Psoas muscle (tissue), 8 donors: ENCODE data around the gene RHOT2. TPM values are rescaled to one million over a fixed set of nuclear protein-coding genes. Genes with fewer than 3 reads are reported as not detected.

Experiments
- ATAC-seq, 4 donors: fragments of 200-7000 bp; cut with Tn5 transposase; one replicate each; pipeline ENCODE4 v1.9.1; 2020; ENCODE audit warnings: moderate library complexity in 3 of 4, mild to moderate bottlenecking in 2 of 4
- DNase-seq, 2 donors: peaks; one replicate each; pipeline ENCODE4 v3.0.0-alpha.2; 2020
- H3K27ac ChIP-seq: fragments of 200-600 bp; one replicate; pipeline ENCODE4 v1.8.0; 2022
- H3K27me3 ChIP-seq, 3 donors: fragments of 200-600 bp in 1 of 3; one replicate each; pipeline versions ENCODE4 v1.6.1 to v1.8.0; 2013 to 2022; ENCODE audit warnings: low read length in 2 of 3, mild to moderate bottlenecking in 2 of 3, moderate library complexity in 1 of 3; ENCODE audit not compliant: insufficient read depth in 3 of 3
- H3K36me3 ChIP-seq, 2 donors: fragments of 200-600 bp in 1 of 2; one replicate each; pipeline versions ENCODE4 v1.6.1 to v1.8.0; 2013 to 2022; ENCODE audit warnings: low read depth in 1 of 2, mild to moderate bottlenecking in 1 of 2, moderate library complexity in 1 of 2; ENCODE audit not compliant: insufficient read depth in 1 of 2
- H3K4me1 ChIP-seq: fragments of 200-600 bp; one replicate; pipeline ENCODE4 v1.8.0; 2022
- H3K4me3 ChIP-seq: fragments of 200-600 bp; one replicate; pipeline ENCODE4 v1.8.0; 2022; ENCODE audit warnings: mild to moderate bottlenecking
- H3K9me3 ChIP-seq: fragments of 200-600 bp; one replicate; pipeline ENCODE4 v1.8.0; 2022
- CTCF ChIP-seq: fragments of 200-600 bp; IDR thresholded peaks from one replicate; pipeline ENCODE4 v1.8.0; 2022; ENCODE audit warnings: antibody characterized with exemption
- WGBS, 3 donors: extraction: QIAGEN DNeasy Blood & Tissue Kit; methylation state at CpG; one replicate each; pipeline versions ENCODE4 v1.1.6 to v1.1.7; 2013; 5-methylcytosine and 5-hydroxymethylcytosine counted together
- intact Hi-C, 2 donors: fragments of 100-400 bp; cut with DNase I; formaldehyde crosslinking; loops; one replicate each; pipeline versions ENCODE4 v1.11.0 to v1.14.2; 2022
- polyA plus RNA-seq, 3 donors: library from polyadenylated mRNA; stranded (reverse); fragments of 200-250 nt; gene quantifications; one replicate each; pipeline ENCODE4 v1.2.3, GENCODE V29; 2013
- total RNA-seq, 4 donors: library from RNA; stranded (reverse); fragmentation: NEBNext Ultra II Directional in 2 of 4; extraction: Animal tissue kit (Norgen Biotek cat#: 25700) in 2 of 4; gene quantifications; one replicate each; pipeline versions ENCODE4 v1.2.1 to v1.2.4, GENCODE V29; 2021 to 2023
- donor health status: healthy with polysubstance abuse.
- donor health status: DM: no; HTN: no; CAD: no; lungs with moderate emphysema.
- donor health status: Bipolar disorder and iron deficiency.
- donor health status: healthy.
- donor health status: DM: yes; HTN: yes; CAD: no.
- donor health status: DM: no; HTN: no; CAD: no.
- donor health status: DM: no; HTN: no; CAD: no.
- donor health status: DM: yes; HTN: yes; CAD: no.

Gene RHOT2
- total and polyA plus RNA-seq, 7 donors: 38.8 to 75.8 (median 52.3) TPM

- intact Hi-C loops: loop anchor here in 1 of 2 donors (5.0 kb wide), 1 partner anchor 43 kb away; the partner anchor contains the start of gene RAB40C
- H3K9me3 ChIP-seq: no peaks in the 10 kb centered on the region
- H3K27ac ChIP-seq: no peak overlapping the region
- peak overlapping the region; percentile 78 for H3K4me3 ChIP-seq
- H3K36me3 ChIP-seq: peaks cover 0 to 13% of the 10 kb centered on the region in 2 donors
- H3K4me1 ChIP-seq: peaks cover 34% of the 10 kb centered on the region
- ATAC-seq (no peak), DNase-seq (no peak)
- no peak for TF ChIP-seq CTCF
- WGBS, 3 donors: 78 to 86% (median 83%) methylated on average over 2 to 7 of the region's 7 CpGs
- no peaks in the 10 kb centered on the region for H3K27me3 ChIP-seq
Measured at GRCh38 chr16:634996-635395, 32.9 kb upstream of the RHOT2 start.

- intact Hi-C loops: no loop called here
- no peak for TF ChIP-seq CTCF
- ATAC-seq (no peak), DNase-seq (no peak)
- H3K4me1 ChIP-seq: peaks cover 28% of the 10 kb centered on the region
- no peaks in the 10 kb centered on the region for H3K27me3 ChIP-seq
- peak overlapping the region; percentile 90 for H3K27ac ChIP-seq
- whole genome bisulfite sequencing, 3 donors: 4 to 10% (median 7%) methylated on average over 43 to 55 of the region's 55 CpGs
- H3K9me3 ChIP-seq: no peaks in the 10 kb centered on the region
- peaks cover 0 to 13% of the 10 kb centered on the region in 2 donors for H3K36me3 ChIP-seq
- H3K4me3 ChIP-seq: peak overlapping the region; percentile 78
Measured at GRCh38 chr16:635573-636205, 32.2 kb upstream of the RHOT2 start.

DNA sequence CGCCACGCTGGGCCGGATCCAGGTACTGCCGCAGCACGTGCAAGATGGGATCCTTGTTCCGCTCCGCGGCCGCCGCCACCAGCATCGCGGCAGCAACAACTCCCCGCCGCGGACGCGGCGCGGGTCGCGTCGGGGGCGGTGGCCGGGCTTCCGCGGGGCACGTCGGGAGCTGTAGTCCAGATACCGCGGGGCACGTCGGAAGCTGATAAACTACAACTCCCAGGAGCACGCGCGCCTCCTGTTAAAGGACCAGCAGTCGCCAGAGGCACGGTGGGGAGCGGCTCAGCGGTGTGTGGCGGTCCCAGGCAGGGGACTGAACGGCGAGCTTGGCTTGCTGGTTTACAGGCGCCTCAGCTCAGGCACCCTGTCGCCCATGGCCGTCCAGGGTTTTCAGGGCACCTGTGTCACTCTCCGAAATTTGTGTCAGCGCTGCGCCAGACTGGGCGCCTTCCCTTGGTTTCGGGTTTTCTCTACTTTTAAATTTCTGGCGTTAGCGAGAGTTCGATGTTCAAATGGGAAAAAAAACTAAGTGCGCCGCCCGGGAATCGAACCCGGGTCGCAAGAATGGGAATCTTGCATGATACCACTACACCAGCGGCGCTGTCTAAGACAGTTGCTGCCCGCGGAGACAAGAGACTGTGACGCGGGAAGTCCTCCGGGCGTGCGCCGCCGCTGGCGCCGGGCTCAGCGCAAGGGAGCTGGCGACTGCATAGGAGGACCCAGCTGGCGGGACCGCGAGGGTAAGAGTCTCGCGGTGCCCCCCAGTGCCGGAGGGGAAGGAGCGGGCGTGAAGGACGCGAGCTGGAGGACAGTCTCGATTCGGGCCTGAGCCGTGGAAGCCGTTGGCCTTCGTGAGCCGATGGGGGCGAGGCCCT is 31.5 kb upstream of the RHOT2 start, which contains the start of gene METTL26:
Gene METTL26 (minus strand): TSS at position 100 of the 875 bp plus-strand sequence. CDS start 15 bp downstream, at position 85.
- no peak for TF ChIP-seq CTCF
- Histone ChIP-seq H3K4me1 (peaks cover 23% of the 10 kb centered on the region), H3K36me3 (peaks cover 0 to 13% of the 10 kb centered on the region in 2 donors), H3K9me3 (no peaks in the 10 kb centered on the region), H3K27ac (peak within 1 kb of the TSS; percentile 90), H3K4me3 (peak within 1 kb of the TSS; percentile 78), H3K27me3 (no peaks in the 10 kb centered on the region)
- intact Hi-C loops: no loop called here
- DNase-seq: peak; percentile 97 to 98
- WGBS, 3 donors: 0 to 1% (median 0%) methylated on average over 80 to 91 of the region's 91 CpGs
- ATAC-seq: peak; percentile 86 to 91 (median 88)

GRCh38 chr16:637081-638018 is 30.6 kb upstream of the RHOT2 start:
- TF ChIP-seq CTCF: no peak
- peak overlapping the region; percentile 90 for H3K27ac ChIP-seq
- DNase-seq (peak; percentile 93 to 96), ATAC-seq (peak; percentile 79 to 82 (median 80))
- 15 to 21% (median 15%) methylated on average over 33 to 53 of the region's 53 CpGs for WGBS, 3 donors
- intact Hi-C loops: no loop called here
- no peaks in the 10 kb centered on the region for H3K9me3 ChIP-seq
- H3K27me3 ChIP-seq: no peaks in the 10 kb centered on the region
- peaks cover 24% of the 10 kb centered on the region for H3K4me1 ChIP-seq
- peak overlapping the region; percentile 78 for H3K4me3 ChIP-seq
- H3K36me3 ChIP-seq: peaks cover 0 to 13% of the 10 kb centered on the region in 2 donors
